ENCODE results near the gene SORCS2.

DNA sequence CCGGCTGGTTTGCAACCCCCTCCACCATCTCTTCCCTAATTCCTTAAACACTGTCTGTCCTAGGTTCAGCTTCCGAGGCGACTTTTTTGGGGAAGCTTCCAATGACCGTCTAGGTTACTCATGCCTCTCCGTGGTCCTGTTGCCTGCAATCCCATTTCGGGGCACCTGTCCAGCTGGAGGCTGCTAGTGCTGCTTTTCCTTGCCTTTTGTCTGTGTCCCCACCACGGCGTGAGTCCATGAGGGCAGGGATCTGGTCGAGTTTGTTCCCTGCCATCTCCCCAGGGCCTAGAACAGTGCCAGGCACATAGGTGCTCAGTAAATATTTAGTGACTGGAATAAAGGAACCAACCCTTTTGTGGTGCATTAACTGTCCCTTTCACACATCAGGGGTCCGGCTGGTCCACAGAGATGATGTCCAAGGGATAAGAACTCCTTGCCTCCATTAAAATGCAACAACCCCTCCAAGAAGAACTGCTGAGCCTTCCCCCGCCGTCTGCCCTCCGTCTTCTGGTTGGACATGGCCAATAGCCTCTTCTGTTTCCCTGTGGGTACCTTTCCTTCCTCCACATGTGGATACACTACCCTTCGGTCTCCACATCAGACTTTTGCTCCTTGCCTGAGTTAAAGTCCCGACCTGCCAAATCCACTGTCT, 5.7 kb upstream of the SORCS2 start:
- TF ChIP-seq, protein P1, sequence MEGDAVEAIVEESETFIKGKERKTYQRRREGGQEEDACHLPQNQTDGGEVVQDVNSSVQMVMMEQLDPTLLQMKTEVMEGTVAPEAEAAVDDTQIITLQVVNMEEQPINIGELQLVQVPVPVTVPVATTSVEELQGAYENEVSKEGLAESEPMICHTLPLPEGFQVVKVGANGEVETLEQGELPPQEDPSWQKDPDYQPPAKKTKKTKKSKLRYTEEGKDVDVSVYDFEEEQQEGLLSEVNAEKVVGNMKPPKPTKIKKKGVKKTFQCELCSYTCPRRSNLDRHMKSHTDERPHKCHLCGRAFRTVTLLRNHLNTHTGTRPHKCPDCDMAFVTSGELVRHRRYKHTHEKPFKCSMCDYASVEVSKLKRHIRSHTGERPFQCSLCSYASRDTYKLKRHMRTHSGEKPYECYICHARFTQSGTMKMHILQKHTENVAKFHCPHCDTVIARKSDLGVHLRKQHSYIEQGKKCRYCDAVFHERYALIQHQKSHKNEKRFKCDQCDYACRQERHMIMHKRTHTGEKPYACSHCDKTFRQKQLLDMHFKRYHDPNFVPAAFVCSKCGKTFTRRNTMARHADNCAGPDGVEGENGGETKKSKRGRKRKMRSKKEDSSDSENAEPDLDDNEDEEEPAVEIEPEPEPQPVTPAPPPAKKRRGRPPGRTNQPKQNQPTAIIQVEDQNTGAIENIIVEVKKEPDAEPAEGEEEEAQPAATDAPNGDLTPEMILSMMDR (IDR thresholded peaks at IDR 0.05), result no peak
- TF ChIP-seq POLR2AphosphoS5 (IDR thresholded peaks at IDR 0.05) (no peak), POLR2A (IDR thresholded peaks at IDR 0.05) (no peak)

All from prostate gland (tissue), 2 donors.